CD4-positive, CD25-positive, alpha-beta regulatory T cell (primary cell): ENCODE data around the gene DNM1L. TPM values are rescaled to one million over a fixed set of nuclear protein-coding genes. Genes with fewer than 3 reads are reported as not detected.
A peak's percentile ranks its signal among the peaks of the same experiment; 100 is the strongest.

ENCODE experiments used
- ATAC-seq, 2 donors: fragments of 150-1000 bp; cut with Tn5 transposase; one replicate each; pipeline ENCODE4 v1.10.0; 2021; ENCODE audit warnings: low read depth in 2 of 2, moderate number of reproducible peaks in 2 of 2, moderate library complexity in 1 of 2
- DNase-seq, 3 donors: peaks; one replicate each; pipeline versions ENCODE4 v3.0.0 to v3.0.0-alpha.2; 2012 to 2022; ENCODE audit warnings: mixed read lengths in 1 of 3
- H3K27ac ChIP-seq: one replicate; pipeline ENCODE4 v1.7.0; 2013; ENCODE audit warnings: mild to moderate bottlenecking, low read length; ENCODE audit not compliant: insufficient read depth, poor library complexity, severe bottlenecking
- H3K27me3 ChIP-seq: one replicate; pipeline ENCODE4 v1.7.0; 2013; ENCODE audit warnings: low read length; ENCODE audit not compliant: control insufficient read depth, insufficient read depth
- H3K36me3 ChIP-seq: one replicate; pipeline ENCODE4 v1.7.0; 2013; ENCODE audit warnings: mild to moderate bottlenecking, low read length, moderate library complexity; ENCODE audit not compliant: control insufficient read depth, insufficient read depth
- H3K4me1 ChIP-seq: 2 replicates; pipeline ENCODE4 v1.7.0; 2013; ENCODE audit warnings: mild to moderate bottlenecking, low read length; ENCODE audit not compliant: insufficient read depth, control insufficient read depth, poor library complexity, severe bottlenecking
- H3K4me3 ChIP-seq: one replicate; pipeline ENCODE4 v1.7.0; 2013; ENCODE audit warnings: low read depth, mild to moderate bottlenecking, low read length, moderate library complexity
- H3K9me3 ChIP-seq, 2 experiments: 1 replicate in 1 of 2; 2 replicates in 1 of 2; pipeline ENCODE4 v1.7.0; 2013; ENCODE audit warnings: low read length in 2 of 2, mild to moderate bottlenecking in 1 of 2, moderate library complexity in 1 of 2; ENCODE audit not compliant: control insufficient read depth in 2 of 2
- H3K27ac Mint-ChIP-seq, 3 donors: one replicate each; pipeline ENCODE4 v1.8.0; 2020 to 2022; ENCODE audit warnings: mild to moderate bottlenecking in 3 of 3, mixed read lengths in 3 of 3, moderate library complexity in 2 of 3
- H3K27me3 Mint-ChIP-seq: one replicate; pipeline ENCODE4 v1.8.0; 2022; ENCODE audit warnings: mild to moderate bottlenecking, mixed read lengths
- H3K36me3 Mint-ChIP-seq: one replicate; pipeline ENCODE4 v1.8.0; 2020; ENCODE audit warnings: mixed read lengths
- H3K4me1 Mint-ChIP-seq, 4 donors: one replicate each; pipeline ENCODE4 v1.8.0; 2020 to 2022; ENCODE audit warnings: mixed read lengths in 4 of 4, mild to moderate bottlenecking in 1 of 4
- H3K4me3 Mint-ChIP-seq, 4 donors: one replicate each; pipeline ENCODE4 v1.8.0; 2020 to 2022; ENCODE audit warnings: mild to moderate bottlenecking in 4 of 4, mixed read lengths in 4 of 4, moderate library complexity in 3 of 4
- H3K9me3 Mint-ChIP-seq, 7 donors: one replicate each; pipeline ENCODE4 v1.8.0; 2020 to 2022; ENCODE audit warnings: mixed read lengths in 7 of 7, mild to moderate bottlenecking in 3 of 7, moderate library complexity in 2 of 7
- polyA plus RNA-seq, 4 donors: library from polyadenylated mRNA; unstranded; fragments of 300-500 nt; fragmentation: Illumina TruSeq; gene quantifications; one replicate each; pipeline ENCODE4 v1.2.3, GENCODE V29; 2021
- total RNA-seq: library from RNA; stranded (reverse); gene quantifications from one replicate; pipeline ENCODE4 v1.2.3, GENCODE V29; 2022

Gene DNM1L
- total and polyA plus RNA-seq, 5 donors from 2014 or later: 16.2 to 61.6 (median 17.7) TPM

DNA sequence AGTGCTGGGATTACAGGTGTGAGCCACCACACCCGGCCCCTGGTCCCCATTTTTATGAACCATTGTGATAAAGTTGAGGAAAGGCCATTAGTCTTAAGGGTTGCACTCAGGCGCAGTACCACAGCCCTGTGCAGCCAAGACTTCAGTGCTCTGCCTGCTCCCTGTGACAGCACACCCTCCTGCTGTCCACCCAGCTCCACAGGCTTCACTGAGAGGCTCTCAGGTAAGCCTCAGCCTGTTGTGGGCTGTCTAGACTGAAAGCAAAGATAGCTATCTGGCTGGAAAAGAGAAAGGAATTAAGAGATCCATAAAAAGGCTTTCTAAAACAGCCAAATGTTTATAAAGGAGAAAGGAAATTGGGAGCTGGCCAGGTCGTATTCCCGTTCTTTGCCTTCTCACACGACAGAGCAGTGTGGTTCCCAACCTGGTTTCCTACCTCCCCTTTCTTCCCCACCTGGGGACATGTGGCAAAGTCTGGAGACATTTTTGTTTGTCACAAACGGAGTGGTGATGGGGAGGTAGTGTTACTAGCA lies 19.1 kb upstream of the DNM1L start:
- H3K9me3 ChIP-seq: no peaks in the 10 kb centered on the region
- H3K36me3 ChIP-seq: no peaks in the 10 kb centered on the region
- H3K4me3 ChIP-seq: no peak overlapping the region
- no peaks in the 10 kb centered on the region for H3K27me3 ChIP-seq
- H3K9me3 Mint-ChIP-seq: no peaks in the 10 kb centered on the region
- H3K27ac ChIP-seq: no peak overlapping the region
- H3K4me3 Mint-ChIP-seq: no peak overlapping the region
- DNase-seq: no peak
- ATAC-seq: no peak
- H3K4me1 Mint-ChIP-seq: no peaks in the 10 kb centered on the region
- peaks cover 5% of the 10 kb centered on the region for H3K27me3 Mint-ChIP-seq
- no peaks in the 10 kb centered on the region for H3K4me1 ChIP-seq
- H3K36me3 Mint-ChIP-seq: no peaks in the 10 kb centered on the region
- H3K27ac Mint-ChIP-seq: no peak overlapping the region

GRCh38 chr12:32661706-32662105 lies 17.4 kb upstream of the DNM1L start:
- Histone ChIP-seq H3K4me3 (no peak overlapping the region), H3K4me1 (no peaks in the 10 kb centered on the region), H3K9me3 (no peaks in the 10 kb centered on the region), H3K27ac (no peak overlapping the region), H3K27me3 (no peaks in the 10 kb centered on the region), H3K36me3 (no peaks in the 10 kb centered on the region)
- Mint-ChIP-seq H3K4me1 (no peaks in the 10 kb centered on the region), H3K27me3 (peaks cover 5% of the 10 kb centered on the region), H3K36me3 (no peaks in the 10 kb centered on the region), H3K27ac (no peak overlapping the region), H3K4me3 (no peak overlapping the region), H3K9me3 (no peaks in the 10 kb centered on the region)
- no peak for ATAC-seq
- no peak for DNase-seq

GRCh38 chr12:32662665-32663064 lies 16.4 kb upstream of the DNM1L start:
- ATAC-seq (no peak), DNase-seq (no peak)
- H3K36me3 ChIP-seq: no peaks in the 10 kb centered on the region
- H3K36me3 Mint-ChIP-seq: no peaks in the 10 kb centered on the region
- H3K4me1 ChIP-seq: no peaks in the 10 kb centered on the region
- H3K27ac Mint-ChIP-seq: no peak overlapping the region
- H3K9me3 ChIP-seq: no peaks in the 10 kb centered on the region
- no peaks in the 10 kb centered on the region for H3K4me1 Mint-ChIP-seq
- H3K27me3 ChIP-seq: no peaks in the 10 kb centered on the region
- no peak overlapping the region for H3K27ac ChIP-seq
- peaks cover 5% of the 10 kb centered on the region for H3K27me3 Mint-ChIP-seq
- H3K4me3 Mint-ChIP-seq: no peak overlapping the region
- no peaks in the 10 kb centered on the region for H3K9me3 Mint-ChIP-seq
- H3K4me3 ChIP-seq: no peak overlapping the region

DNA sequence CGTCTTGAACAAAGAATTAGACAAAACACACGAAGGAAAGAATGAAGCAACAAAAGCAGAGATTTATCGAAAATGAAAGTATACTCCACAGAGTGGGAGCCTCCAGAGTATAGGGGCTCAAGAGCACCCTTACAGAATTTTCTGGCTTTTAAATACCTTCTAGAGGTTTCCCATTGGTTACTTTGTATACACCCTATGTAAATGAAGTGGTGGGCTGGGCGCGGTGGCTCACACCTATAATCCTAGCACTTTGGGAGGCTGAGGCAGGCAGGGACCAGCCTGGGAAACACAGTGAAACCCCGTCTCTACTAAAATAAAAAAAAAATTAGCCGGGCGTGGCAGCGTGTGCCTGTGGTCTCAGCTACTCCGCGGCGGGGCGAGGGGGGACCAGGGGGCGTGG lies 13.1 kb upstream of the DNM1L start:
- Mint-ChIP-seq H3K36me3 (no peaks in the 10 kb centered on the region), H3K4me1 (no peaks in the 10 kb centered on the region), H3K9me3 (peaks cover 0 to 14% (median 0%) of the 10 kb centered on the region in 7 donors), H3K27me3 (peaks cover 11% of the 10 kb centered on the region), H3K27ac (no peak overlapping the region), H3K4me3 (peak overlapping the region in 1 of 4 donors; percentile 61)
- Histone ChIP-seq H3K27ac (no peak overlapping the region), H3K9me3 (peaks cover 3 to 12% of the 10 kb centered on the region in 2 experiments), H3K27me3 (no peaks in the 10 kb centered on the region), H3K4me3 (no peak overlapping the region), H3K36me3 (no peaks in the 10 kb centered on the region), H3K4me1 (no peaks in the 10 kb centered on the region)
- ATAC-seq (no peak), DNase-seq (no peak)

- H3K27me3 ChIP-seq: no peaks in the 10 kb centered on the region
Measured at GRCh38 chr12:32669584-32669983, 9.5 kb upstream of the DNM1L start.

GRCh38 chr12:32671930-32672780 lies 6.9 kb upstream of the DNM1L start:
- Mint-ChIP-seq H3K4me1 (no peaks in the 10 kb centered on the region), H3K27me3 (peaks cover 13% of the 10 kb centered on the region), H3K9me3 (peaks cover 0 to 14% (median 0%) of the 10 kb centered on the region in 7 donors), H3K4me3 (no peak overlapping the region), H3K27ac (no peak overlapping the region), H3K36me3 (no peaks in the 10 kb centered on the region)
- ATAC-seq (no peak), DNase-seq (peak in 1 of 3 donors; percentile 59)
- Histone ChIP-seq H3K27me3 (no peaks in the 10 kb centered on the region), H3K9me3 (peaks cover 3 to 12% of the 10 kb centered on the region in 2 experiments), H3K27ac (no peak overlapping the region), H3K36me3 (no peaks in the 10 kb centered on the region), H3K4me1 (no peaks in the 10 kb centered on the region), H3K4me3 (no peak overlapping the region)

More at GRCh38 chr12:32669584-32669983, 9.5 kb upstream of the DNM1L start:
- Histone ChIP-seq H3K4me1 (no peaks in the 10 kb centered on the region), H3K36me3 (no peaks in the 10 kb centered on the region), H3K27ac (no peak overlapping the region), H3K9me3 (peaks cover 3 to 12% of the 10 kb centered on the region in 2 experiments), H3K4me3 (no peak overlapping the region)
- no peak for ATAC-seq
- H3K4me3 Mint-ChIP-seq: no peak overlapping the region
- H3K27ac Mint-ChIP-seq: no peak overlapping the region
- peaks cover 13% of the 10 kb centered on the region for H3K27me3 Mint-ChIP-seq
- DNase-seq: no peak
- no peaks in the 10 kb centered on the region for H3K36me3 Mint-ChIP-seq
- no peaks in the 10 kb centered on the region for H3K4me1 Mint-ChIP-seq
- peaks cover 0 to 14% (median 0%) of the 10 kb centered on the region in 7 donors for H3K9me3 Mint-ChIP-seq

DNA sequence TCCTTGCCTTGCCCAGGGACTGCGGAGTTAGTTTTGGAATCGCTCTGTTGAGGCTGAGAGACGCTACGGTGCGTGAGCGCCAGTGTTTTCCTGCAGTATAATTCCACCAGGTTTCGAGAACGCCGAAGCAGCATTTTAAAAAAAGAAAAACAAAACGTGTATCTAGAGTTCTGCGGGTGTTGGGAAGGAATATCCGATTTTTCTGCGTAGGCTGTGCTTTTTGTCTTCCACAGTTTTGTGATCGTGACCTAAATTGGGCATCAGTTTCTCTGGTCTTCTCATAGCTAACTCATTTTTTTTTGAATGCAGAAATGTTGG lies 778 bp downstream of the DNM1L start:
- DNase-seq: no peak
- H3K27ac Mint-ChIP-seq: peak overlapping the region; percentile 54 to 85 (median 60)
- peaks cover under 1% of the 10 kb centered on the region for H3K36me3 Mint-ChIP-seq
- peaks cover 20 to 37% (median 25%) of the 10 kb centered on the region in 4 donors for H3K4me1 Mint-ChIP-seq
- ATAC-seq: no peak
- peak overlapping the region; percentile 89 to 99 (median 95) for H3K4me3 Mint-ChIP-seq
- H3K27ac ChIP-seq: peak overlapping the region; percentile 86
- H3K9me3 Mint-ChIP-seq: no peaks in the 10 kb centered on the region
- H3K4me3 ChIP-seq: peak overlapping the region; percentile 88
- H3K27me3 ChIP-seq: no peaks in the 10 kb centered on the region
- H3K9me3 ChIP-seq: no peaks in the 10 kb centered on the region
- H3K36me3 ChIP-seq: no peaks in the 10 kb centered on the region
- peaks cover 14% of the 10 kb centered on the region for H3K4me1 ChIP-seq
- no peaks in the 10 kb centered on the region for H3K27me3 Mint-ChIP-seq
